ENCODE results near the gene OR4A47.
A peak's percentile ranks its signal among the peaks of the same experiment; 100 is the strongest.

Gene OR4A47

GRCh38 chr11:48538991-48539390, 50.4 kb downstream of the OR4A47 start:
- Histone ChIP-seq H3K27me3 (ENCODE audit: insufficient read depth, low read length) (no peaks in the 10 kb centered on the region), H4K8ac (ENCODE audit: low read depth, low read length) (no peak overlapping the region), H3K4ac (ENCODE audit: low read depth, low read length) (no peak overlapping the region), H3K9ac (ENCODE audit: low read length) (no peak overlapping the region), H3K4me3 (ENCODE audit: low read depth, low read length) (no peak overlapping the region), H2BK120ac (ENCODE audit: insufficient read depth, low read length, poor library complexity) (no peak overlapping the region), H3K23ac (ENCODE audit: low read length) (no peak overlapping the region), H3K36me3 (ENCODE audit: control insufficient read depth in 1 of 2, insufficient read depth in 2 of 2, low read length in 2 of 2) (no peaks in the 10 kb centered on the region), H3K79me2 (ENCODE audit: control insufficient read depth, insufficient read depth, low read length, poor library complexity) (no peaks in the 10 kb centered on the region), H3K18ac (ENCODE audit: low read length) (no peak overlapping the region), H4K12ac (ENCODE audit: low read depth, low read length) (no peak overlapping the region), H3K9me3 (ENCODE audit: insufficient read depth, low read depth, low read length) (no peaks in the 10 kb centered on the region), H2AFZ (ENCODE audit: insufficient read depth, low read length, poor library complexity) (no peak overlapping the region), H3K14ac (ENCODE audit: low read length) (no peak overlapping the region), H3K27ac (ENCODE audit: low read depth, low read length) (no peak overlapping the region), H4K91ac (ENCODE audit: low read depth, low read length) (no peak overlapping the region), H3K4me2 (ENCODE audit: low read length) (no peak overlapping the region), H3K79me1 (ENCODE audit: low read length) (no peaks in the 10 kb centered on the region), H2BK12ac (ENCODE audit: low read length) (no peak overlapping the region), H3K4me1 (ENCODE audit: control insufficient read depth in 1 of 2, insufficient read depth in 2 of 2, low read length in 2 of 2) (no peaks in the 10 kb centered on the region), H2AK5ac (ENCODE audit: low read length) (no peak overlapping the region), H2BK5ac (ENCODE audit: low read depth, low read length, poor library complexity) (no peak overlapping the region)
- no CpG with 5 or more reads among the region's 2 CpGs for WGBS (ENCODE audit: extremely low coverage, insufficient coverage, insufficient read length)
- peak; percentile 77 to 96 for DNase-seq

Measured in trophoblast cell (in vitro differentiated cells and primary cell).